GM10248 (cell line): ENCODE data around the gene PDE4D.

Experiments
- CTCF ChIA-PET: fragments of 300-600 bp; sonication (Branson Sonifier 250); formaldehyde crosslinking; extraction: SDS; loops from one replicate; lab custom pipeline; 2021; ENCODE audit warnings: antibody characterized with exemption; lab: Yijun Ruan, JAX
- POLR2A ChIA-PET: fragments of 350-650 bp; sonication (Branson Sonifier 250); formaldehyde crosslinking; extraction: SDS; loops from one replicate; lab custom pipeline; 2020; ENCODE audit warnings: antibody characterized with exemption; lab: Yijun Ruan, JAX
- DNase-seq: peaks from one replicate; pipeline ENCODE4 v3.0.0; 2012; ENCODE audit errors: extremely low spot score
- TF ChIP-seq, protein P1 (sequence below): IDR thresholded peaks from 2 replicates; pipeline ENCODE4 v1.5.1; 2012; ENCODE audit warnings: mild to moderate bottlenecking, low read depth; ENCODE audit errors: extremely low read depth, missing control alignments, control extremely low read depth

Gene PDE4D

DNA sequence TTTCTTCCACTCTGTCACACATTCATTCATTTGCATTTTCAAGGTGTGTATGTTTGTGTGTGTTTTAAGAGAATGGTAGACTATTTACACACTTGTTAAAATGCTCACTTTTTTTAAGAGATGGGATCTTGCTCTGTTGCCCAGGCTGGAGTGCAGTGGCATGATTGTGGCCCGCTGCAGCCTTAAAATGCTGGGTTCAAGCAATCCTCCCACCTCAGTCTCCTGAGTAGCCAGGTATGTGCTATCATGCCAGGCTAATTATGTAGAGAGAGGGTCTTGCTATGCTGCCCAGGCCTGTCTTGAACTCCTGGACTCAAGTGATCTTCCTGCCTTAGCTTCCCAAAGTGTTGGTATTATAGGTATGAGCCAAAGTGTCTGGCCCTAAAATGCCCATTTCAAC, 173.5 kb downstream of the PDE4D start:
- CTCF ChIA-PET, result no interaction called here

DNA sequence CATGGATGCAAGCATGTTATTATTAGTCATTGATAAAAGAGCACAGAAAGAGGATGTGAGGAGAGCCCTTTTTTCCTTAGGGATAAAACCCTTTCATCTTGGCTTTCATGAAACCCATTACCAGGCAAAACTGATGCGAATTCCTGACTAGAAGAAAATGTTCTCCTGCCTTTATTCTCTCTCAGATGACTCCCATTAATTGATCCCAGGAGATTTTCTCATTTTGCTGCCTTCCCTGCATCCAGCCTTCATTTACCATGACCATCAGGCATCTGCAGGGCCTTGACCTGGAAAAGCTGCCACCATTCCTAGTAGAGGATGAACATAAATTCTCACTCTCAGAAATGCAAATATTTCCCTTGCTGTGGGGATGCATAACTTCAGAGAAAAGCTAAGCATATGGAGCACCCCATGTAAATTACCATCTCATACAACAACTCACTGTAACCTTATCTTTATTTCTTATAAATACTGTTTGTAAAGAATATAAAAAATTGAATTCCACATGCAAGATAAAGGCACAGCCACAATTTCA, 176.5 kb downstream of the PDE4D start:
- ChIA-PET CTCF (interaction anchor here (1.0 kb wide), 1 partner anchor 33 kb away, joined by 3 read pairs; no protein-coding TSS in a partner anchor), POLR2A (no interaction called here)
- DNase-seq, result no peak
- TF ChIP-seq, protein P1, sequence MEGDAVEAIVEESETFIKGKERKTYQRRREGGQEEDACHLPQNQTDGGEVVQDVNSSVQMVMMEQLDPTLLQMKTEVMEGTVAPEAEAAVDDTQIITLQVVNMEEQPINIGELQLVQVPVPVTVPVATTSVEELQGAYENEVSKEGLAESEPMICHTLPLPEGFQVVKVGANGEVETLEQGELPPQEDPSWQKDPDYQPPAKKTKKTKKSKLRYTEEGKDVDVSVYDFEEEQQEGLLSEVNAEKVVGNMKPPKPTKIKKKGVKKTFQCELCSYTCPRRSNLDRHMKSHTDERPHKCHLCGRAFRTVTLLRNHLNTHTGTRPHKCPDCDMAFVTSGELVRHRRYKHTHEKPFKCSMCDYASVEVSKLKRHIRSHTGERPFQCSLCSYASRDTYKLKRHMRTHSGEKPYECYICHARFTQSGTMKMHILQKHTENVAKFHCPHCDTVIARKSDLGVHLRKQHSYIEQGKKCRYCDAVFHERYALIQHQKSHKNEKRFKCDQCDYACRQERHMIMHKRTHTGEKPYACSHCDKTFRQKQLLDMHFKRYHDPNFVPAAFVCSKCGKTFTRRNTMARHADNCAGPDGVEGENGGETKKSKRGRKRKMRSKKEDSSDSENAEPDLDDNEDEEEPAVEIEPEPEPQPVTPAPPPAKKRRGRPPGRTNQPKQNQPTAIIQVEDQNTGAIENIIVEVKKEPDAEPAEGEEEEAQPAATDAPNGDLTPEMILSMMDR, result no peak

More for the DNA sequence above, 173.5 kb downstream of the PDE4D start:
- POLR2A ChIA-PET, result no interaction called here
- DNase-seq, result no peak
- TF ChIP-seq, protein P1, result no peak

DNA sequence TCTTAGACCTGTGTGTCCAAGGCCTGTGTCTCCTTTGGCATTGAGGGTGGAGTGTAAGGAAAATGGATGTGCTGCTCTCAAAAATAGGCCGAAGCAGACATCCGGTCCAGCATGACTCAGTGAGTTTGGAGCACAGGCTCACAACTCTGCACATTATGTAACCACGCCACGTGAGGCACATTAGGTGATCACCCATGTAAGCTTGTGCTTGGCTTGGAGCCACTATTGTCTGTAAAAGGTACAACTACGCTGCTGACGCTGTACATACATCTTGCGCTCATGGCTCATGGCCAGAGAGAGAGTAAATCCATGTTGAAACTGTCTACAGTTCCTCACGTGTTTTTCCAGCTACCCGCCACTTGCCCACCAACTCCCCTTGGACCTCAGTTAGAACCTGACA, 177.5 kb downstream of the PDE4D start:
- no peak for DNase-seq
- ChIA-PET POLR2A (no interaction called here), CTCF (interaction anchor here (1.0 kb wide), 1 partner anchor 32 kb away, joined by 3 read pairs; no protein-coding TSS in a partner anchor)
- TF ChIP-seq, protein P1, result no peak

DNA sequence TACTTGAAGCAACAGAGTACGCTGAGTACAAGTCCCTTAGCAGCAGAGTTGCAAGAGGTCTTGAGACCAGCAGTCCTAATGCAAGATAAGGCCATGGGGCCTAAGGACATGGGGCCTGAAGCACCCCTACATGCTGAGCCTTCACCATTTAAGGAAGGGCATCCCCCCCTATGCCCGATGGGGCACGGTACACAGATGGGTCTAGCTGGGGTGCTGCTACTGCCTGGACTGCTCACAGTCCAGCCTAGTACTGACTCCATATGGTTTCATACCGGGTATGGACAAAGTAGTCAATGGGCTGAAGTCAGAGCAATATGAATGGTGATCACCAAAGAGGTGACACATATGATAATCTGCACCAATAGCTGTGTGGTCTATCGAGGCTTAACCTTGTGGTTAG, 178.3 kb downstream of the PDE4D start:
- POLR2A ChIA-PET, result no interaction called here
- no peak for DNase-seq
- TF ChIP-seq, protein P1, result no peak
- CTCF ChIA-PET, result no interaction called here

DNA sequence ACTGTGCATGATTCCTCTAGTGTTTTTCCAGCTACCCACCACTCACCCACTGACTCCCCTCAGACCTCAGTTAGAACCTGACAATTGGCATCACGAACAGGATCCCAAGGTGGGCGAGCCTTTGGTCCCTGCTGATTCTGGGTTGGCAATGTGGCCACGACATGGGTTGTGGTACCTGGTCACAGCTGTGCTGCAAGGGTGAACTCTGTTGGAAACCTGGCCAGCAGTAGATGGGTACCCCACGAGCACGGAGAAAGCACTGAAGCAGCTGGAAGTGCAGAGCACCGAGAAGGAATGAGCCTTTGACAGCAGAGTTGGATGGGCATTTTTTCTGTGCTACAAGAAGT, 180.1 kb downstream of the PDE4D start:
- CTCF ChIA-PET, result no interaction called here
- DNase-seq, result no peak
- POLR2A ChIA-PET, result no interaction called here
- TF ChIP-seq, protein P1, result no peak

DNA sequence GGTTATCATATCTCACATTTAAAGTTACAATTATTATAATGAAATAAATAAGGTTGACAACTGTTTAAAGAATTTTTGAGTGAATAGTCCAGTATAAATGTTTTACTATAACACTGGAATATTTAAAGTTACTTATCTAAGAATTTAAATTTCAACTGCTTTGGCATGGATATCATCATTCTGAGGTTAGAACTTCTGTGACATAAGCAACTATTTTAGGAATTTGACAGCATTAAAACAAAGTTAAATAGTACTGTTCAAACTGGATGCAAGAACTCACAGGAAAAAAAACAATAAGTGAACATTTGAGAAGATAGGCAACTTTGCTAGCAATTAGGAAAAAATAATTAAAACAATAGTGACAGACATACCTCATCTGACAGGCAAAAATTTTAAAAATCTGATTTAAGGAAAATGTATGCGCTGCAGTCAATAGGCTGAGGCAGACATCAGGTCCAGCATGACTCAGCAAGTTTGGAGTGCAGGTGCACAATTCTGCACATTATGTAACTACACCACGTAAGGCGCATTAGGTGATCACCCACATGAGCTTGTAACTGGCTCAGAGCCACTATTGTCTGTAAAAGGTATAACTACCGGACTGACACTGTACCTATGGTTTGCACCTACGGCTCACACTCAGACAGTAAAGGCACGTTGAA, 180.6 kb downstream of the PDE4D start:
- CTCF ChIA-PET, result no interaction called here
- POLR2A ChIA-PET, result no interaction called here
- DNase-seq, result no peak
- TF ChIP-seq, protein P1, result no peak

DNA sequence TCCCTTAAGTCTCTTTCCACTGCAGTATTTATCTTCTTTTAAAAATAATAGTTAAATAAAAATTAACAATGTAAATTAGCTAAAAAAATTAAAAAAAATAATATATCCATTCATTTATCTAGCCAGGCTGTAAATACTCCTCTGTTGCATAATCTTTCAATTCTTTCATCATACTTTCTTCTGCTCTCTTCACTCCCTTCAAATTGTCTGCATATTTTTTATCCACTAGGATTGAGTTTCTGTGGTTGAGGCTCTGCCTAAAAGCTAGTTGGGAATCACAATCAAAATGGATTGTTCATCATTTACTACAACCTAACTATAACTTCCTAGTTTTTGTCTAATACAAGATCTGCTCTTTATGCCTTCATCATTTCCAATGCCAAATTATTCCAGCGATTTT, 182.2 kb downstream of the PDE4D start:
- ChIA-PET CTCF (interaction anchor here (2.5 kb wide), 1 partner anchor 19 kb away, joined by 5 read pairs; no protein-coding TSS in a partner anchor), POLR2A (no interaction called here)
- no peak for DNase-seq
- TF ChIP-seq, protein P1, result no peak
